Measurements from ENCODE around the gene FRMD4A.

FRMD4A gene

DNA sequence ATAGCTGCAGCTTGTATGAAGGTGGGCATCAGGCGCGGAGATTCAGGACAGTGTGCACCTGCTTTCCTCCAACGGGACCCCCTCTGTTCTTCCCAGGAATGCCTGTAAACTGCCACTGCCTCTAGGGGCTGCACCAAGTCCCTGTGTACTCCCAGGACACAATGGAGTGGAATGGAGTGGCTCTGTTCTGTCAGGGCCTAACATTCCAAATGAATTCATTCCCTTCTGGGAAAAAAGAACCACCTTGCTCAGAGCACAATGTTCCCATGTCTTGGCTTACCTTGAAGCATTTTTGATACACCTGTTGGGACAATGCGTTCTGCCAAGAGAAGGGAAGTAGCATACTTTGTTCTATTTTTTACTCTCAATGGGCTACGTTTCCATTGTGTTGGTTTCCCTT lies 339.4 kb downstream of the FRMD4A start:
- Histone ChIP-seq H3K79me2 (ENCODE audit: insufficient read depth, low read length) (no peaks in the 10 kb centered on the region), H3K9me3 (ENCODE audit: insufficient read depth, low read length) (no peaks in the 10 kb centered on the region), H3K4me3 (ENCODE audit: insufficient read depth, low read length, poor library complexity, severe bottlenecking) (no peak overlapping the region), H3K27ac (ENCODE audit: low read depth, low read length) (no peak overlapping the region), H3K9me2 (replicated peaks; ENCODE audit: insufficient read depth, low read length) (no peaks in the 10 kb centered on the region), H3K4me2 (ENCODE audit: low read depth, low read length, poor library complexity, severe bottlenecking) (no peak overlapping the region), H3K36me3 (ENCODE audit: low read length) (no peaks in the 10 kb centered on the region), H2AFZ (ENCODE audit: low read depth, low read length, severe bottlenecking) (no peak overlapping the region), H4K20me1 (ENCODE audit: low read depth, low read length) (no peaks in the 10 kb centered on the region), H3F3A (ENCODE audit: insufficient read depth) (peaks cover 5% of the 10 kb centered on the region), H3K9ac (ENCODE audit: low read length) (no peak overlapping the region), H3K27me3 (ENCODE audit: low read length) (no peaks in the 10 kb centered on the region)
- TF ChIP-seq CTCF (IDR thresholded peaks at IDR 0.05; ENCODE audit: insufficient read depth, low read length, poor library complexity, severe bottlenecking), result no peak
- TF ChIP-seq EZH2phosphoT487 (conservative IDR thresholded peaks at IDR 0.05; ENCODE audit: low read length), result no peak

DNA sequence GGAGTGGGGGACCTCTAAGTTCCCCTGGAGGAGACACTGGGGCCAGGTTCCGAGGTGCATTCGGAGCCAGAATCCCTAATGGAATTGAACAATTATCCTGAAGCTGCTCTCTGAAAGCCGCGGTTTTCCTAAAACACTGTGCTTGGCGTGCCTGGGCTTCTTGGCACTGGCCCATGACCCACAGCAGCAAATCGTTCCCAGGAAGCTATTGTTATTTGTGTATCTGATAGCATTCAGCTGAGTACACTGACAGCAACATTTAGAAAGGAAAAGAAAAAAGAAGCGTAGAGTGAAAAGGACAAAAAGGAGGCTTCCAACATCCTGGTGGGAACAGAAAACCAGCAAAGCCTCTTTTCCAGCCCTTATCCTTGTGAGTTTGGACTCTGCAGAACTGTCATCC lies 339.8 kb downstream of the FRMD4A start:
- H3F3A ChIP-seq (ENCODE audit: insufficient read depth), result peaks cover 5% of the 10 kb centered on the region
- H2AFZ ChIP-seq (ENCODE audit: low read depth, low read length, severe bottlenecking), result no peak overlapping the region
- no peaks in the 10 kb centered on the region for H3K9me2 ChIP-seq (replicated peaks; ENCODE audit: insufficient read depth, low read length)
- TF ChIP-seq CTCF (IDR thresholded peaks at IDR 0.05; ENCODE audit: insufficient read depth, low read length, poor library complexity, severe bottlenecking) (no peak), EZH2phosphoT487 (conservative IDR thresholded peaks at IDR 0.05; ENCODE audit: low read length) (no peak)
- no peak overlapping the region for H3K4me3 ChIP-seq (ENCODE audit: insufficient read depth, low read length, poor library complexity, severe bottlenecking)
- H3K9ac ChIP-seq (ENCODE audit: low read length), result no peak overlapping the region
- no peaks in the 10 kb centered on the region for H3K79me2 ChIP-seq (ENCODE audit: insufficient read depth, low read length)
- H3K36me3 ChIP-seq (ENCODE audit: low read length), result no peaks in the 10 kb centered on the region
- H3K27me3 ChIP-seq (ENCODE audit: low read length), result no peaks in the 10 kb centered on the region
- no peaks in the 10 kb centered on the region for H4K20me1 ChIP-seq (ENCODE audit: low read depth, low read length)
- H3K27ac ChIP-seq (ENCODE audit: low read depth, low read length), result no peak overlapping the region
- H3K9me3 ChIP-seq (ENCODE audit: insufficient read depth, low read length), result no peaks in the 10 kb centered on the region
- no peak overlapping the region for H3K4me2 ChIP-seq (ENCODE audit: low read depth, low read length, poor library complexity, severe bottlenecking)

DNA sequence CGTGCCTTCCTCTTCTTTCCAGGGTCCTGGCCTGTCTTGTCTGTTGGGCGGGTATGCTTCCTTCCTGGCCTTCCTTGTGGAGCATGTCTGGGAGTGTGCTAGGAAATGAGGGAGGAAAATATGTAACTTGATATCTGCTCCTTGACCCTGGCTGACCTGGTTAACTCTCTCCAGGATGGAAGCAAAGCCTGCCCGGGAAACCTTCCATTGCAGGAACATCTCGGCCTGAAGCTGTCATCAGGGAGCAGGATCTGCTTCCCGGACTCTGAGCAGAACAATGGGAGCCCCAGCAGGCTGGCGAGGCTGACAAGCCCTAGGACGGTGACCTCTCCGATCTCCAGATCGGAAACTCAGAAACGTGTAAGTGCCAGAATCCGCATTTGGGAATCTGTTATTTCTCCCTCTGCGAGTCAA lies 340.3 kb downstream of the FRMD4A start:
- Histone ChIP-seq H4K20me1 (ENCODE audit: low read depth, low read length) (no peaks in the 10 kb centered on the region), H2AFZ (ENCODE audit: low read depth, low read length, severe bottlenecking) (no peak overlapping the region), H3K9me2 (replicated peaks; ENCODE audit: insufficient read depth, low read length) (no peaks in the 10 kb centered on the region), H3K36me3 (ENCODE audit: low read length) (no peaks in the 10 kb centered on the region), H3K4me3 (ENCODE audit: insufficient read depth, low read length, poor library complexity, severe bottlenecking) (no peak overlapping the region), H3K27ac (ENCODE audit: low read depth, low read length) (no peak overlapping the region), H3F3A (ENCODE audit: insufficient read depth) (peaks cover 5% of the 10 kb centered on the region), H3K27me3 (ENCODE audit: low read length) (no peaks in the 10 kb centered on the region), H3K4me2 (ENCODE audit: low read depth, low read length, poor library complexity, severe bottlenecking) (no peak overlapping the region), H3K79me2 (ENCODE audit: insufficient read depth, low read length) (no peaks in the 10 kb centered on the region), H3K9me3 (ENCODE audit: insufficient read depth, low read length) (no peaks in the 10 kb centered on the region), H3K9ac (ENCODE audit: low read length) (no peak overlapping the region)
- TF ChIP-seq EZH2phosphoT487 (conservative IDR thresholded peaks at IDR 0.05; ENCODE audit: low read length) (no peak), CTCF (IDR thresholded peaks at IDR 0.05; ENCODE audit: insufficient read depth, low read length, poor library complexity, severe bottlenecking) (no peak)

Measured in SU-DHL-6 (cell line).